Measurements from ENCODE around the gene KIAA1217.

KIAA1217 gene

GRCh38 chr10:24457661-24458318 lies 248.9 kb downstream of the KIAA1217 start:
- TF ChIP-seq CTCF (conservative IDR thresholded peaks at IDR 0.05), result no peak
- TF ChIP-seq ZFX (IDR thresholded peaks at IDR 0.05), result no peak
- H3K27ac ChIP-seq, result peak overlapping the region; percentile 30

- no peak overlapping the region for H3K27ac ChIP-seq
- TF ChIP-seq CTCF (conservative IDR thresholded peaks at IDR 0.05), result no peak
- no peak for TF ChIP-seq ZFX (IDR thresholded peaks at IDR 0.05)
Measured at GRCh38 chr10:24459836-24460235, 250.9 kb downstream of the KIAA1217 start.

- H3K27ac ChIP-seq, result no peak overlapping the region
- TF ChIP-seq CTCF (conservative IDR thresholded peaks at IDR 0.05) (no peak), ZFX (IDR thresholded peaks at IDR 0.05) (no peak)
Measured at GRCh38 chr10:24462291-24462813, 253.4 kb downstream of the KIAA1217 start.

- H3K27ac ChIP-seq, result no peak overlapping the region
- TF ChIP-seq CTCF (conservative IDR thresholded peaks at IDR 0.05) (peak; percentile 71), ZFX (IDR thresholded peaks at IDR 0.05) (no peak)
Measured at GRCh38 chr10:24462889-24463552, 254.1 kb downstream of the KIAA1217 start.

- TF ChIP-seq ZFX (IDR thresholded peaks at IDR 0.05), result no peak
- no peak for TF ChIP-seq CTCF (conservative IDR thresholded peaks at IDR 0.05)
- H3K27ac ChIP-seq, result no peak overlapping the region
Measured at GRCh38 chr10:24463611-24464426, 254.9 kb downstream of the KIAA1217 start.

GRCh38 chr10:24465124-24465874 lies 256.4 kb downstream of the KIAA1217 start:
- TF ChIP-seq CTCF (conservative IDR thresholded peaks at IDR 0.05), result no peak
- peak overlapping the region; percentile 52 for H3K27ac ChIP-seq
